CD4-positive, alpha-beta T cell treated with Interleukin-12 subunit alpha and Interleukin-12 subunit beta, for 1 hour (primary cell): Measurements from ENCODE around the gene SLC5A10.
"Not testable (repeated sequence)": the region's sequence is repeated elsewhere in the genome, so short reads cannot be mapped to it uniquely, and the experiment has no call there.

Experiments used
- DNase-seq: peaks from one replicate; pipeline ENCODE4 v3.0.0-alpha.2; 2020

SLC5A10 gene

GRCh38 chr17:19021011-19021621 lies 69.2 kb downstream of the SLC5A10 start:
- DNase-seq = not testable (repeated sequence)

GRCh38 chr17:19021622-19022083 lies 69.7 kb downstream of the SLC5A10 start:
- peak; percentile 56 for DNase-seq

DNA sequence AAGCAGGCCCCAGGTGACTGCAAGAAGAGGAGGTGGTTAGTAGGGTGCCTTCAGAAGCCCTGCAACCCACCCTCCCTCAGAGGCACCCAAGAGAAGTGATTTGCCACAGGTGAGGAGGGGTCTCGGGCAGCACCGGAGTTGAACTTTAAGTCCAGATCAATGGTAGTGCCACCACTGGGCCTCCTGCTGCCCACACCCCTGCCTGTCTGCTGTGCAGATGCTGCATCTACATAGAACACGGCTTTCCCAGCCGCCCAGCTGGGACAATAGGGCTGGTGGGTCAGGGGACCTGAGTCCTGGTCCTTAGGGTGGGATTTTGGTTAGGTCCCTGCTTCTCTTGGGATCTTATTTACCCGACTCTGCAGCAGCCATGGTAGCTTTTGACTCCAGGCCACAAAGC lies 70.2 kb downstream of the SLC5A10 start:
- DNase-seq = no peak

- DNase-seq = no peak
Observed at GRCh38 chr17:19022747-19023146, 70.8 kb downstream of the SLC5A10 start.

DNA sequence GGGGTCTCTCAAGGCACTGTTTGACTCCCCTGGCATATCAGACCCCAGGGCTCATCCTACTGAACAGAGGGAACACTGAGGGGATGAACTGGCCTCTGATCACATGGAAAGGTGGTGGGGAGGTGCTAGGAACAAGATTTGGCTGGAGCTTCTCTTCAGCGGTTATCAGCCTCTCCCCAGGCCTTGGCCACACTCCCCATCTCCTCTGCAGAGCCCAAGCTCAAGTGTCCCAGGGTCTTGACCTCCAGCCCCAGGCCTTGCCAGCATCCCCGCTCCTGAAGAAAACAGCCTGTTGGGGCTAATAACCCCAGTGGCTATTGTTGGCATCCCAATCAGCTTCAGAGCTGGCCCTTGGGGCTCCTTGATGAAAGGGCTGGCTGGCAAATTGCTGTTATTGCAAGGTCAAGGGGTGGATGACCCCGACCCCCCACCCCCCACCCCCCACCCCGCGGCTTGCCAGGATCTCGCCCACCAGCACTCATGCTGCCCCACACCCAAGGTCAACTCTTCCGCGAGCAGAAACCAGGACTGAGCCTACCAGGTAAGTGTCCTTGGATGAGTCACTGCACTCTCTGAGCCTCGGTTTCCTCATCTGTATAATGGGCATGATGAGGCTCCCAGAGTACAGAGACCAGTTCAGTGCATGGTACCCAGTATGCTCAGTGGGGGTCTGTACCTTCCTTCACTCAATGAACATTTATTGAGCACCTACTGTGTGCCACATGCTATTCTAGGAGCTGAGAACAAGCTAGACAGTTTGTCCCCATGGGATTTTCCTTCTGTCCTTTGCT lies 71.4 kb downstream of the SLC5A10 start:
- DNase-seq = no peak

DNA sequence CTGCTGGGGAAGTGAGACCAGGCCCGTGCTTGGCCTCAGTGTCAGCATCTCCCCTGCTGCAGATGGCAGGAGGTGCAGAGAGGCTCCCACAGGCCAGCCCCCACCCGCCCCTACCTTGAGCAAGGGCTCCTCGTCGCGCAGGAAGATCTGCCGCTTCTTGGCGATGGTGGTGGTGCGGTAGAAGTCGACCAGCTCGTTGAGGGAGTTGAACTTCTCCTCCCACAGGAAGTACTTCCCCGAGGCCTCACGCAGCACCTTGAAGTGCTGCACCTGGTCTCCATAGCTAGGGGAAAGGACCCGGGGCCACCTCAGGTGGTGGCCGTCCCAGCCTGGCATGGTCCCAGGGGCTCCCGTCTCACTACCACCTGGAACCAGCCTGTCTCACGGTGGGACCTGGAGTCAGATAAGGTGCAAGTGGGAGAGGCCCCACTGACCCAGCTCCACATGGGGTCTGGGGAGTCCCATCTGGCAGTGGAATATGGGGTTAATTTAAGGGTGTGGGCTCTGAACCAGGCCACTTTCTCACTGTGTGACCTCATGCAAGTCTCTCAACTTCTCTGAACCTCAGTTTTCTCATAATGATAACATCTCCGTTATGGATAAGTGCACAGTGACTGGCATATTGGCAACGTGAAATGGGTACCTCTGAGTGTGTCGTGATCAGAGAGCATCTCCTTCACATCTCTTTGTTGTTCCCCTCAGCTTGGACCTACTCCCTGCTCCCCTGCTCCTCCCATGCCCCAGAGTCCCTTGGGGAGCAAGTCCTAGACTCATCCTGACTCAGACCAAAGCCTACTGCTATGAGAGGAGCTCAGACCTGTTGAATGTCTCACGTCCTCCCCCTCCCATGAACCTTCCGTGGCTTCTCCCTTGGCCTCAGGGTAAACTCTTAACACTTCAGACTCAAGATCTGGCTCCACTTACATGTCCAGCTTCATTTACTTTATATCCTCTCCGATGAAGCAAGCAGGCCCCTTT lies 72.4 kb downstream of the SLC5A10 start:
- no peak for DNase-seq

DNA sequence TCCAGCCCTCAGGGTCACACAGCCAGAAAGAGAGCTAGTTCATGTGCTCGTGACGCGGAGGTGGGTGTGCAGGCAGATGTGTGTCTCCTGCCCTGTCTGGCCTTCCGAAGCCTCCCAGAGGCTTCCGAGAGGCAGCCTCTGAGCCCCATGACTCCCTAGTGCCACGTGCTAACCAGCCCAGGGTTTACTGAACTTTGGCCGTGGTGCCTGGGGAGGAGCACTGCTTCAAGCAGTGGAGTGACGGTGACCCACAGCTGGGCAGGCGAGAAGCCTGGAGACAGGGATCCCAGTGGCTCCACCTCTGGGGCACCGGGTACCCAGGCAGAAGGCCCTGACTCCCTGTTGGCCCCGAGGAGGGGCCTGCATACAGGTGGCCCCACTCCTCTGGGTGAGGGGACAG lies 76.7 kb downstream of the SLC5A10 start:
- DNase-seq = not testable (repeated sequence)

- DNase-seq = not testable (repeated sequence)
Observed at GRCh38 chr17:19029740-19030139, 77.8 kb downstream of the SLC5A10 start.

DNA sequence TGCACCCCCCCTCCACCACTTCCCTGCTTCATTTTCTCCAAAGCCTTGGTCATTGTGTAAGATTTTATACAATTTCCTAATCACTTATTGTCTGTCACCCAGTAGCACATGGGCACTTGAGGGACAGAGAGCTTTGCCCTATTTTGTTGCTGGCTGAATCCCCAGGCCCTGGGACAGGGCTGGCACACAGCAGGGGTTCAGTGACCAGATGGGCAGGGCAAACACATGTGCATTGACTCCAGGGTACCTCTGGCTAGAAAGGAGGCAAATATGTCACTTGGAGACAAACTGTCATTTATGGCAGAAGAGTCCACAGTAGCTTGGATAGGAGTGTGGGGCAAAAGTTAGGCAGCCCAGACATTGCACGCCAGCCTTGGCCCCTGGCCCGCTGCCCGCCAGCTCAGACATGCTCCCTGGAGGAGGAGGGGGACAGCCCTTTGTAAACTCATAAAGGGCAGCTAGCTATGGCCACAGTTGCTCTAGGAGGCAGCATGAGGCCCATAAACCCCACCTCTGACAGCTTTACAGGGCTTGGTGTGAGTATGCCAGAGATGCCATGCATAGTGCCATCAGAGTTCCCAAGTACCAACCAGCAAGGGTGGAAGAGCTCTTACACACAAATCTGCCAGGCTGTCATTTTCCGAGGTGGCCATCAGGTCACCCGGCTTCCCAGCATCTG lies 78.9 kb downstream of the SLC5A10 start:
- not testable (repeated sequence) for DNase-seq

- peak; percentile 55 for DNase-seq
Observed at GRCh38 chr17:19031729-19032128, 79.8 kb downstream of the SLC5A10 start.

DNA sequence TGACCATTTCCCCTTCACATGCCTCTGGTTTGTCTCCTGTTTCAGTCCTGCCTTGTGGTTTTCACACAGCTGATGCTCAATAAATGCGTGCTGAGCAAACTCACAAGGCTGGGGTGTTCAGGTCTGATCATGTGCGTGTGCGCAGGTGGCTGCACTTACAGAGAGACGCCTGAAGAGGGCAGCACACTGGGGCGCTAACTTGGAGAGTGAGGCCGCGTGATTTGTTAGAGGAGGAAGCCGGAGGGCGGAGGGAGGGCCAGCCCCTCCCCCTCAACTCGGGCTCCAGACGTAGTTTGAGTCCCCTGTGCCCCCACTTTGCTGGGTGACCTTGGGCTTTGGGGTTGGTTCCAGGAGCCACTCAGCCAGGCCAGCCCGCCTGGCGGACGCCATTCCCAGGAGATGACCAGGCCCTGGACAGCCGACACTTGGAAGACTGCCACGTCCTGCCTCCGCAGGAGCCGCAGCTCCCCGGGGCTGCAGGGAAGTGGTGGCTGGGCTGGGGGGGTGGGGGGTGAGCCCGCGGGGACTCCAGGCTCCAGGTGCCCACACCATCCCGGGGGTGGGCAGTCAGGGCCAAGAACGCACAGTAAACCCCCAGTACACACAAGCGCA lies 80.5 kb downstream of the SLC5A10 start:
- DNase-seq = not testable (repeated sequence)

GRCh38 chr17:19036186-19036585 lies 84.2 kb downstream of the SLC5A10 start:
- not testable (repeated sequence) for DNase-seq

DNA sequence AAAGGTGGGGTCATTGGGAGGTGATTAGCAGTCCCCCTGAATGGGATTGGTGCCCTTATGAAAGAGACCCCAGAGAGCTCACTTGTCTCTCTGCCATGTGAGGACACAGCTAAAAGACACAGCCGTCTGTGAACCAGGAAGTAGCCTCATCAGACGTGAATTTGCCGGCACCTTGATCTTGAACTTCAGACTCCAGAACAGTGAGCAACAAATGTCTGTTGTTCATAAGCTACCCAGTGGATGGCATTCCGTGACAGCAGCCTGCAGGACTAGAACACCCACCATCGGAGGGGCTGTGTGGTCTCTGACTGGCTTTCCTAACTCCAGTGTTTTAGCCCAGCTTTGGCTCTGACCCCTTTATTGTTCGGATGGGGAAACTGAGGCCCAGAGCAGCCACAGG lies 85.6 kb downstream of the SLC5A10 start:
- DNase-seq = not testable (repeated sequence)

- DNase-seq = not testable (repeated sequence)
Observed at GRCh38 chr17:19038007-19038406, 86.0 kb downstream of the SLC5A10 start.

- not testable (repeated sequence) for DNase-seq
Observed at GRCh38 chr17:19038730-19039129, 86.8 kb downstream of the SLC5A10 start.

DNA sequence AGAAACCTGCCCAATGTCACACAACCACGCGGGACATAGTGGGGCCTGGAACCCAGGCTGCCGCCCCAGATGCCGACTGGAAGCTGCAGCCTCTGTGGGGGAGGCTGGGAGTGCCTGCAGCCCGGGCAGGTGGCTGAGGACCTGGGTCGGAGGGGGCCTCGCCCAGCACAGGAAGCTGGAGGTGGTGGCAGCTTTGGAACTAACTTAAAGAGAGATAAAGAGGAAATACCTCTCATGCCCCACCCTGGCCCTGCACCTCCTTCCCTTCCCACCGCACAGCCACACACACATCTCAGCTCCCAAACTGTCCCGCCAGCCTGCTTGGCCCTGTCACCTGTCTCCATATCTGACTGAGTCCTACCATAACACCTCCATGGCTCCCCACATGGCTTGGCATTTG lies 88.4 kb downstream of the SLC5A10 start:
- not testable (repeated sequence) for DNase-seq

- not testable (repeated sequence) for DNase-seq
Observed at GRCh38 chr17:19041871-19042270, 89.9 kb downstream of the SLC5A10 start.

DNA sequence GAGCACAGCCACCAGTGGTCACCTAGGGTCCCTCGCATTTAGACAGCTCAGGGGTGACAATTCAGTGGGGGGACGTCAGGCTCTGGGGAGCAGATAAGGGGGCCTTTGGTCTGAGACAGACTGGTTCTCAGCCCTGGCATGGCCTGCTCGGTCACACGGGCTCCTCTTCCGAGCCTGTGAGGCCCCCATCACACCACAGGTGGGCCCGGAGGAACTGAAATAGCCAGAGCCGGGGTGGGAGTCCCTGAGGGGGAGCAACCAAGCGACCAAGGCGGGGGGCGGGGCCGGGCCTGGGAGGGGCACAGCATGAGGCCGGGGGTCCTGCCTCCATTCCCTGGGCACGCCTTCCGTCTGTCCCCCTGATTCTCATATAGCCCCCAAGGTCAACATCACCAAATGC lies 90.4 kb downstream of the SLC5A10 start:
- not testable (repeated sequence) for DNase-seq

DNA sequence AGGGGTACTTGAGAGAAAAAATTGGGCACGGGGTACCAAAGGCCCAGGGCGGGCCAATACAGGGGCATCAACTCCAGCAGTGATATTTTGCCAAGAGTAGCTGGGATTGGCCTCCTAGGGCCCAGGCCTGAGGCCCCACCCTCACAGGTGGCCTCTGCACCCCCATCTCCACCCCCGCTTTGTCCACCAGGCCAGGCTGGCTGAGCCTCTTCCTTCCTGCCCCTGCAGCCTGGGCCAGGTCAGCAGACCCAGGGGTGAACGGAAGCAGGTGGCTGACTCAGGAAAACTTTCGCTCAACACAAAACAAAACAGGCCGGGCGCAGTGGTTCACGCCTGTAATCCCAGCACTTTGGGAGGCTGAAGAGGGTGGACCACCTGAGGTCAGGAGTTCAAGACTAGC lies 91.1 kb downstream of the SLC5A10 start:
- DNase-seq = not testable (repeated sequence)

DNA sequence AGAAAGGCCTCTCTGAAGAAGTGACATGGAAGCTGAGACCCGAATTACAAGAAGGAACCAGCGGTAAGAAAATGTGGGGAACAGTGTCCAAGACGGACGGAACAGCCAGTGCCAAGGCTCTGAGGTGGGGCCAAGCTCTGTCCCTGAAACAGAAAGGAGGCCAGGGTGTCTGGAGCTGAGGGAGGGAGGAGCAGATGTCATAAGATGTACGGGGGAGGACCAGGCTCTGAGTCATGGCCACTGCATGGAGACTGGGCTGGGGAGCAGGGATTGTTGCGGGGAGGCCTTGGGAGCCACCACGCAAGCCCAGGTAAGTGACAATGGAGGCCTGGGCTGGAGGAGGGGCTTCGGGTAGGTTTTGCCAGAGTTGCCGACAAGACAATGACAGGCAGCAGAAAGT lies 92.7 kb downstream of the SLC5A10 start:
- DNase-seq = not testable (repeated sequence)

DNA sequence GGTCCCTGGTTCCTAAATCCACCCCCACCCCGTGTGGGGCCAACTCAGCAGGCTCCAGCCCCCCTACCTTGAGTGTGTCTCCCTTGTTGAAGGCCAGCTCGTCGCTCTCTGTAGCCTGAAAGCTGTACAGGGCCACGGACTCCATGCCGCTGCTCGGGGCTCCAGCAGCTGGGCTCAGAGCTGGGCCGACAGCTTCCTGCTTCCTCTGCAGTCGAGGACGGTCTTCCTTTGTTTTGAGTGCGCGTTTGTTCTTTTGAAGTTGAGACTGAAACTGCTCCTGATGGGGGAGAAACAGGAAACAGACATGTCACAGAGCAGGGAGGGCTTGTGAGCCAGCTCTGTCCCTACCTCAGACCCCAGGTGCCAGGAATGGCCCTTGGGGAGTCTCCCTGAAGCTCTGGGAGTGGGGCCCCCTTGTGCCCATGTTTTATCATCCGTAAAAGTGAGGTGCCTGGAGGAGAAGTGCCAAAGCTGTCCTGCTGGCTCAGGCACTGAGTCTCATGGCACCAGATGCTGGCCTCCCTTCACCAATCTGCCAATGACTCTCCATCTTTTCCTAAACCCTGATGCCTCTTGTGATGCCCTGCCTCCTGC lies 94.9 kb downstream of the SLC5A10 start, which contains the start of gene GRAP:
GRAP (minus strand) TSS at position 176 of the 594 bp plus-strand sequence; CDS start at position 145, 31 bp downstream.
- DNase-seq = not testable (repeated sequence)
